Endothelial cell (in vitro differentiated cells): ENCODE data around the gene RS1. TPM values are rescaled to one million over a fixed set of nuclear protein-coding genes. Genes with fewer than 3 reads are reported as not detected.

Experiments
- DNase-seq: peaks from one replicate; pipeline ENCODE4 v3.0.0; 2021; ENCODE audit warnings: low spot score
- H3K27ac Mint-ChIP-seq: one replicate; pipeline ENCODE4 v1.8.0; 2021; ENCODE audit warnings: mixed read lengths, inconsistent platforms; ENCODE audit not compliant: unreplicated experiment
- H3K27me3 Mint-ChIP-seq: one replicate; pipeline ENCODE4 v1.8.0; 2021; ENCODE audit warnings: mild to moderate bottlenecking, moderate library complexity, mixed read lengths, inconsistent platforms; ENCODE audit not compliant: unreplicated experiment
- H3K36me3 Mint-ChIP-seq: one replicate; pipeline ENCODE4 v1.8.0; 2021; ENCODE audit warnings: mild to moderate bottlenecking, low read depth, mixed read lengths, inconsistent platforms; ENCODE audit not compliant: unreplicated experiment
- H3K4me1 Mint-ChIP-seq: one replicate; pipeline ENCODE4 v1.8.0; 2021; ENCODE audit warnings: mild to moderate bottlenecking, mixed read lengths, inconsistent platforms; ENCODE audit not compliant: unreplicated experiment
- H3K4me3 Mint-ChIP-seq: one replicate; pipeline ENCODE4 v1.8.0; 2021; ENCODE audit warnings: mild to moderate bottlenecking, mixed read lengths, inconsistent platforms; ENCODE audit not compliant: unreplicated experiment
- H3K9me3 Mint-ChIP-seq: one replicate; pipeline ENCODE4 v1.8.0; 2021; ENCODE audit warnings: mixed read lengths, inconsistent platforms; ENCODE audit not compliant: unreplicated experiment
- total RNA-seq: library from RNA; stranded (reverse); fragmentation: NEBNext Ultra II Directional; extraction: Animal tissue kit (Norgen Biotek cat#: 25700); gene quantifications from one replicate; pipeline ENCODE4 v1.2.1, GENCODE V29; 2021; ENCODE audit not compliant: unreplicated experiment
- TF ChIP-seq, protein P1 (sequence below): fragments of 200-600 bp; sonication (generic); IDR thresholded peaks from one replicate; pipeline ENCODE4 v1.5.0; 2021; ENCODE audit warnings: antibody characterized with exemption; ENCODE audit not compliant: unreplicated experiment

RS1 gene
- total RNA-seq, 1 donor from 2014 or later: not detected

- Mint-ChIP-seq H3K27me3 (peaks cover 5% of the 10 kb centered on the region), H3K9me3 (no peaks in the 10 kb centered on the region), H3K4me1 (no peaks in the 10 kb centered on the region), H3K27ac (no peak overlapping the region), H3K4me3 (no peak overlapping the region), H3K36me3 (no peaks in the 10 kb centered on the region)
- DNase-seq: no peak
- TF ChIP-seq, protein P1, sequence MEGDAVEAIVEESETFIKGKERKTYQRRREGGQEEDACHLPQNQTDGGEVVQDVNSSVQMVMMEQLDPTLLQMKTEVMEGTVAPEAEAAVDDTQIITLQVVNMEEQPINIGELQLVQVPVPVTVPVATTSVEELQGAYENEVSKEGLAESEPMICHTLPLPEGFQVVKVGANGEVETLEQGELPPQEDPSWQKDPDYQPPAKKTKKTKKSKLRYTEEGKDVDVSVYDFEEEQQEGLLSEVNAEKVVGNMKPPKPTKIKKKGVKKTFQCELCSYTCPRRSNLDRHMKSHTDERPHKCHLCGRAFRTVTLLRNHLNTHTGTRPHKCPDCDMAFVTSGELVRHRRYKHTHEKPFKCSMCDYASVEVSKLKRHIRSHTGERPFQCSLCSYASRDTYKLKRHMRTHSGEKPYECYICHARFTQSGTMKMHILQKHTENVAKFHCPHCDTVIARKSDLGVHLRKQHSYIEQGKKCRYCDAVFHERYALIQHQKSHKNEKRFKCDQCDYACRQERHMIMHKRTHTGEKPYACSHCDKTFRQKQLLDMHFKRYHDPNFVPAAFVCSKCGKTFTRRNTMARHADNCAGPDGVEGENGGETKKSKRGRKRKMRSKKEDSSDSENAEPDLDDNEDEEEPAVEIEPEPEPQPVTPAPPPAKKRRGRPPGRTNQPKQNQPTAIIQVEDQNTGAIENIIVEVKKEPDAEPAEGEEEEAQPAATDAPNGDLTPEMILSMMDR: no peak
Observed at GRCh38 chrX:18668071-18668835, 3.7 kb downstream of the RS1 start.

DNA sequence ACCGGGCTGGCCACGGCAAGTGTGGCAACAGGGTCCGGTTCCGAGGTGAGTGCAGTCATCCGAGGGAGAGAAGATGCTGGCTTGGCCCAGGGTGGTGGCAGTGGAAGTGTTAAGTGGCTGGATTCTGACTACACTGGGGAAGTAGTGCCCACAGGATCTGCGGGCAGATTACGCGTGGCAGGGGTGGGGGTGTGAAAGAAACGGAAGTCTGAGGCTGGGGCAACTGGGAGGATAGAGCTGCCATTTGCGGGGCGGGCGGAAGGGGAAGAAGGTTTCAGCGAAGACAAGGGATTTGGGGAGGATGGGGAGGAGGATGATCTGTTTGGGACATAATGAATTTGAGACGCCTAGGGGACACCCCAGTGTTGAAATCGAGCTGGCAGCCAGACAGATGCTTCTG, 5.3 kb downstream of the RS1 start:
- no peak overlapping the region for H3K27ac Mint-ChIP-seq
- peaks cover 5% of the 10 kb centered on the region for H3K27me3 Mint-ChIP-seq
- DNase-seq: no peak
- TF ChIP-seq, protein P1: no peak
- no peaks in the 10 kb centered on the region for H3K4me1 Mint-ChIP-seq
- H3K36me3 Mint-ChIP-seq: no peaks in the 10 kb centered on the region
- H3K9me3 Mint-ChIP-seq: no peaks in the 10 kb centered on the region
- no peak overlapping the region for H3K4me3 Mint-ChIP-seq

GRCh38 chrX:18664947-18665346, 7.0 kb downstream of the RS1 start:
- Mint-ChIP-seq H3K9me3 (no peaks in the 10 kb centered on the region), H3K36me3 (no peaks in the 10 kb centered on the region), H3K27me3 (peaks cover 5% of the 10 kb centered on the region), H3K4me3 (no peak overlapping the region), H3K4me1 (no peaks in the 10 kb centered on the region), H3K27ac (no peak overlapping the region)
- no peak for DNase-seq
- TF ChIP-seq, protein P1: no peak

- no peaks in the 10 kb centered on the region for H3K36me3 Mint-ChIP-seq
- H3K9me3 Mint-ChIP-seq: no peaks in the 10 kb centered on the region
- H3K4me1 Mint-ChIP-seq: no peaks in the 10 kb centered on the region
- no peak overlapping the region for H3K27ac Mint-ChIP-seq
- TF ChIP-seq, protein P1: no peak
- DNase-seq: no peak
- H3K4me3 Mint-ChIP-seq: no peak overlapping the region
- H3K27me3 Mint-ChIP-seq: peaks cover under 1% of the 10 kb centered on the region
Observed at GRCh38 chrX:18661273-18661672, 10.6 kb downstream of the RS1 start.
